ENCODE measurements around the gene YES1.

YES1 gene

DNA sequence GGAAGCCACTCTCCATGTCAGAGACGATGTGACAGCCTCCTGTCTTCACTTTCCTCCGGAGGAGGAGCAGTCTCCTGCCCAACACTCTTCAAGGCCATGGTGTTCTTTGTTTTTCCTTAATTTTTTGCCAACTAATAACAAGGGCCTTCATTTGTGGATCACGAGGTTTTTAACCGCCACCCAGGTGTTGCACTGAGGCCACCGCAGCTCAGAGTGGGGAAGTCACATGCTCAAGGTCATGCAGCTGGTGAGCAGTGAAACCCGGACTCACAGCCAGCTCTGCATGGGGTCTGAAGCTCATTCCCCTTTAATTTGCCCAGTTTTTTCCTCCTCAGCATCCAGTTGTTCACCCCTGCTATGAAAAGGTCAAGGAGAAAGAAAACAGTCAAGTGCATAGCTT is 119.2 kb downstream of the YES1 start:
- Histone ChIP-seq H3K9me3 (ENCODE audit: insufficient read depth, low read length) (no peaks in the 10 kb centered on the region), H3K36me3 (replicated peaks; ENCODE audit: low read depth, low read length) (peaks cover 20% of the 10 kb centered on the region), H3K4me3 (ENCODE audit: low read length) (no peak overlapping the region), H3K27ac (ENCODE audit: low read length) (no peak overlapping the region), H3K79me2 (ENCODE audit: low read length) (no peaks in the 10 kb centered on the region; the same call in 1 of the 2 replicates), H3K4me2 (ENCODE audit: low read length) (no peak overlapping the region), H3K4me1 (ENCODE audit: low read length) (no peaks in the 10 kb centered on the region), H4K20me1 (ENCODE audit: insufficient read depth, low read length) (no peaks in the 10 kb centered on the region), H3K27me3 (ENCODE audit: low read depth, low read length) (no peaks in the 10 kb centered on the region), H3K9ac (ENCODE audit: low read length) (no peak overlapping the region), H2AFZ (ENCODE audit: low read depth, low read length) (no peak overlapping the region)
- TF ChIP-seq EZH2phosphoT487 (IDR thresholded peaks at IDR 0.05; ENCODE audit: low read depth), result no peak
- TF ChIP-seq, protein P1, sequence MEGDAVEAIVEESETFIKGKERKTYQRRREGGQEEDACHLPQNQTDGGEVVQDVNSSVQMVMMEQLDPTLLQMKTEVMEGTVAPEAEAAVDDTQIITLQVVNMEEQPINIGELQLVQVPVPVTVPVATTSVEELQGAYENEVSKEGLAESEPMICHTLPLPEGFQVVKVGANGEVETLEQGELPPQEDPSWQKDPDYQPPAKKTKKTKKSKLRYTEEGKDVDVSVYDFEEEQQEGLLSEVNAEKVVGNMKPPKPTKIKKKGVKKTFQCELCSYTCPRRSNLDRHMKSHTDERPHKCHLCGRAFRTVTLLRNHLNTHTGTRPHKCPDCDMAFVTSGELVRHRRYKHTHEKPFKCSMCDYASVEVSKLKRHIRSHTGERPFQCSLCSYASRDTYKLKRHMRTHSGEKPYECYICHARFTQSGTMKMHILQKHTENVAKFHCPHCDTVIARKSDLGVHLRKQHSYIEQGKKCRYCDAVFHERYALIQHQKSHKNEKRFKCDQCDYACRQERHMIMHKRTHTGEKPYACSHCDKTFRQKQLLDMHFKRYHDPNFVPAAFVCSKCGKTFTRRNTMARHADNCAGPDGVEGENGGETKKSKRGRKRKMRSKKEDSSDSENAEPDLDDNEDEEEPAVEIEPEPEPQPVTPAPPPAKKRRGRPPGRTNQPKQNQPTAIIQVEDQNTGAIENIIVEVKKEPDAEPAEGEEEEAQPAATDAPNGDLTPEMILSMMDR (IDR thresholded peaks at IDR 0.05; ENCODE audit: low read depth, low read length), result no peak

DNA sequence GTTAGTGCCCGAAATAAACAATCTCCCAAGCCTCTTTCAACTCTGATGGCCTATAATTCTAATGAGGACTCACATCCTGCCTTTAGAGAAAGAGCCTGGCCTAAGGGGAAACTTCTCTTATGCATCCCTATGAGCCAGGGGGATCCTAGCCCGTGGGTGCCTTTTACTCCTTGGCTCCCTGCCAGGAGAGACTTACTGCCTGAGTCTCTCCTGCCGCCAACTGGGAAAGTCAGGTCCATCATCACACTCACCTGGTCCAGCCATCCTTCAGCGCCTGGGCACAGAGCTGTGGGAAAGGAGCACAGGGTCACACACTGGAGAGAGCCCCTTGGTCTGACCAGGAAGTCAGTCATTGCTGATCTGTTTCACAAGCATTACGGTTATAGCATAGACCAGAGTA is 123.7 kb downstream of the YES1 start:
- H3K79me2 ChIP-seq (ENCODE audit: low read length), result no peaks in the 10 kb centered on the region
- no peaks in the 10 kb centered on the region for H3K27me3 ChIP-seq (ENCODE audit: low read depth, low read length)
- no peak overlapping the region for H3K4me3 ChIP-seq (ENCODE audit: low read length)
- H3K9ac ChIP-seq (ENCODE audit: low read length), result no peak overlapping the region
- TF ChIP-seq, protein P1 (IDR thresholded peaks at IDR 0.05; ENCODE audit: low read depth, low read length), result no peak
- no peak for TF ChIP-seq EZH2phosphoT487 (IDR thresholded peaks at IDR 0.05; ENCODE audit: low read depth)
- H3K4me2 ChIP-seq (ENCODE audit: low read length), result no peak overlapping the region
- H2AFZ ChIP-seq (ENCODE audit: low read depth, low read length), result no peak overlapping the region
- H3K27ac ChIP-seq (ENCODE audit: low read length), result no peak overlapping the region
- H3K4me1 ChIP-seq (ENCODE audit: low read length), result no peaks in the 10 kb centered on the region
- peaks cover 25% of the 10 kb centered on the region for H3K36me3 ChIP-seq (replicated peaks; ENCODE audit: low read depth, low read length)
- no peaks in the 10 kb centered on the region for H4K20me1 ChIP-seq (ENCODE audit: insufficient read depth, low read length)
- no peaks in the 10 kb centered on the region for H3K9me3 ChIP-seq (ENCODE audit: insufficient read depth, low read length)

DNA sequence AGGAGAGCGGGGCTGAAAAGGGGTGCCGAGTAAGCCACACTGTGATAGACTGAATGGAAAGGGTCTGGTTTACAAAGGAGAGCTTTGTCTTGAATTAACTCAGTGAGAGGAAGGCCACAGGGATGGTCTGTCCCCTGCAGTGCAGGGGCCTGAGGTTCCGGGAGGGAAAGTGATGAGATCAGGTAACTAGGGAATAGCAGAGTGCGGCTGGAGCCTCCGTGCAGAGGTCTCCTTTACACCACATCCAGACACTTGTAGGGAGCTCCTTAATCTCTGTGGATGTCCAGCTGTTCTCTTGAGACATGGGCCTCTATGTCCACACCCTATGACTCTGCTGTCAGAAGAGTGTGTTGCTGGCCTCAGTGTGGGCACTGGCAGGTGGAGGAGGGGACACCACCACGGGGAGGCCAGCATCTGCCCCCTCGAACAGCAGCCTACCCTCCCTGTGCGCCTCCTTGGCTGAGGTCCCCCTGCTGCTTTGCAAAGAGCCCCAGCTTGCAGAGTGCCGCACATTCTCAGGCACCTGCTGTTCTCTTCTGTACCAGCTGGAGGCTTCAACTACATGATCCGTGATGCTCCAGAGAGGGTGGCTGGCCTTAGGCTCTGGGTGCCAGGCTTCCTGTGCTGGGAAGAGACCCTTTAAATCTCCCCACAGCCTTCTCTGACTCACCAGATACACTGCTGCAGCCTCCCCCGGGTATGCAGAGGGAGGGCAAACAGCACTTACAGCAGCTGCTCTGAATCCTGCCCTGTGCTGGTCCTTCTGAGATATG is 125.5 kb downstream of the YES1 start:
- Histone ChIP-seq H3K4me3 (ENCODE audit: low read length) (no peak overlapping the region), H3K36me3 (replicated peaks; ENCODE audit: low read depth, low read length) (peaks cover 25% of the 10 kb centered on the region), H3K79me2 (ENCODE audit: low read length) (no peaks in the 10 kb centered on the region), H3K9ac (ENCODE audit: low read length) (no peak overlapping the region), H4K20me1 (ENCODE audit: insufficient read depth, low read length) (no peaks in the 10 kb centered on the region), H3K9me3 (ENCODE audit: insufficient read depth, low read length) (no peaks in the 10 kb centered on the region), H2AFZ (ENCODE audit: low read depth, low read length) (no peak overlapping the region), H3K4me1 (ENCODE audit: low read length) (no peaks in the 10 kb centered on the region), H3K4me2 (ENCODE audit: low read length) (no peak overlapping the region), H3K27me3 (ENCODE audit: low read depth, low read length) (no peaks in the 10 kb centered on the region), H3K27ac (ENCODE audit: low read length) (no peak overlapping the region)
- TF ChIP-seq, protein P1 (IDR thresholded peaks at IDR 0.05; ENCODE audit: low read depth, low read length), result no peak
- TF ChIP-seq EZH2phosphoT487 (IDR thresholded peaks at IDR 0.05; ENCODE audit: low read depth), result no peak

DNA sequence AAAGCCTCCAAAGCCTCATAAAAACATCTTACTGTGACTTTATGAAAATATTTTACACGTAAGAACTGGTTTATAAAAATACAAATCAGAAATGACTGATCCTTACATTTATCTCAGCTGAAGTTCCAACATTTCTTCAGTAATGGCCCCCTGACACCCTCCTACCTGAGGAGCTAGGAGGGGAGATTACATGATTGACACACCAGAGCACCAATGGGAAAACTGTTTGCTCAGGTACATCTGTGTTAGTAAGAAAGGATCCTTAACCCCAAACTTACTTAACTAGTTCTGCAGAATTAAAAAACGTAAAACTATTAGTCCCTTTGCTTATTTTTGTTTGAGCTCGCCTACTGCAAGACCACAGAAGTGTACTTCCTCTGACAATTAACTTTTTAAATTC is 126.6 kb downstream of the YES1 start:
- no peak overlapping the region for H3K4me2 ChIP-seq (ENCODE audit: low read length)
- H3K9me3 ChIP-seq (ENCODE audit: insufficient read depth, low read length), result no peaks in the 10 kb centered on the region
- H3K27ac ChIP-seq (ENCODE audit: low read length), result no peak overlapping the region
- H3K79me2 ChIP-seq (ENCODE audit: low read length), result no peaks in the 10 kb centered on the region
- no peak for TF ChIP-seq EZH2phosphoT487 (IDR thresholded peaks at IDR 0.05; ENCODE audit: low read depth)
- TF ChIP-seq, protein P1 (IDR thresholded peaks at IDR 0.05; ENCODE audit: low read depth, low read length), result no peak
- no peak overlapping the region for H3K4me3 ChIP-seq (ENCODE audit: low read length)
- no peak overlapping the region for H2AFZ ChIP-seq (ENCODE audit: low read depth, low read length)
- no peak overlapping the region for H3K9ac ChIP-seq (ENCODE audit: low read length)
- no peaks in the 10 kb centered on the region for H4K20me1 ChIP-seq (ENCODE audit: insufficient read depth, low read length)
- H3K4me1 ChIP-seq (ENCODE audit: low read length), result no peaks in the 10 kb centered on the region
- peaks cover 30% of the 10 kb centered on the region for H3K36me3 ChIP-seq (replicated peaks; ENCODE audit: low read depth, low read length)
- no peaks in the 10 kb centered on the region for H3K27me3 ChIP-seq (ENCODE audit: low read depth, low read length)

All from OCI-LY3 (cell line).